Neuronal stem cell (in vitro differentiated cells): ENCODE results near the gene PNMA8C.
A peak's percentile ranks its signal among the peaks of the same experiment; 100 is the strongest.

Source experiments
- DNase-seq: peaks from one replicate; pipeline ENCODE4 v3.0.0-alpha.2; 2013; ENCODE audit warnings: low spot score
- H2AFZ ChIP-seq: one replicate; pipeline ENCODE4 v1.6.1; 2013; ENCODE audit warnings: mild to moderate bottlenecking, low read length, inconsistent platforms
- H2AK5ac ChIP-seq: 2 replicates; pipeline ENCODE4 v1.6.1; 2013; ENCODE audit warnings: low read depth, mild to moderate bottlenecking, inconsistent platforms, low read length, moderate library complexity, mixed read lengths
- H2BK120ac ChIP-seq: 2 replicates; pipeline ENCODE4 v1.6.1; 2013; ENCODE audit warnings: low read depth, mild to moderate bottlenecking, inconsistent platforms, low read length, moderate library complexity, mixed read lengths
- H2BK12ac ChIP-seq: one replicate; pipeline ENCODE4 v1.6.1; 2013; ENCODE audit warnings: low read length, inconsistent platforms
- H2BK15ac ChIP-seq: 2 replicates; pipeline ENCODE4 v1.6.1; 2013; ENCODE audit warnings: mild to moderate bottlenecking, low read length, inconsistent platforms, mixed read lengths
- H2BK5ac ChIP-seq: one replicate; pipeline ENCODE4 v1.6.1; 2013; ENCODE audit warnings: inconsistent platforms, mild to moderate bottlenecking, low read length, moderate library complexity
- H3K14ac ChIP-seq: one replicate; pipeline ENCODE4 v1.6.1; 2013; ENCODE audit warnings: low read length, inconsistent platforms
- H3K18ac ChIP-seq: 2 replicates; pipeline ENCODE4 v1.6.1; 2013; ENCODE audit warnings: low read length, inconsistent platforms
- H3K23ac ChIP-seq: 2 replicates; pipeline ENCODE4 v1.6.1; 2013; ENCODE audit warnings: low read depth, mild to moderate bottlenecking, mixed read lengths, low read length, inconsistent platforms; ENCODE audit not compliant: poor library complexity
- H3K27ac ChIP-seq: replicated peaks from 3 replicates; pipeline ENCODE4 v1.5.1; 2013; ENCODE audit warnings: low read length, inconsistent platforms
- H3K27me3 ChIP-seq, 3 experiments: 2 replicates each; pipeline ENCODE4 v1.6.1; 2013; ENCODE audit warnings: low read length in 3 of 3, mild to moderate bottlenecking in 2 of 3, inconsistent platforms in 1 of 3, low read depth in 1 of 3, mixed read lengths in 1 of 3, moderate library complexity in 1 of 3; ENCODE audit not compliant: control insufficient read depth in 3 of 3, insufficient read depth in 3 of 3
- H3K36me3 ChIP-seq, 2 donors: replicated peaks in 1 of 2; 2 replicates each; pipeline ENCODE4 v1.6.1; 2013; ENCODE audit warnings: low read length in 2 of 2; ENCODE audit not compliant: control insufficient read depth in 2 of 2, insufficient read depth in 2 of 2
- H3K4ac ChIP-seq: 2 replicates; pipeline ENCODE4 v1.6.1; 2013; ENCODE audit warnings: inconsistent platforms, mild to moderate bottlenecking, low read length, moderate library complexity
- H3K4me1 ChIP-seq, 2 donors: 1 replicate in 1 of 2; 2 replicates in 1 of 2; pipeline ENCODE4 v1.6.1; 2013; ENCODE audit warnings: low read length in 2 of 2, low read depth in 1 of 2; ENCODE audit not compliant: control insufficient read depth in 2 of 2, insufficient read depth in 1 of 2
- H3K4me2 ChIP-seq: one replicate; pipeline ENCODE4 v1.6.1; 2013; ENCODE audit warnings: mild to moderate bottlenecking, low read length, inconsistent platforms; ENCODE audit not compliant: insufficient read depth, poor library complexity, severe bottlenecking
- H3K4me3 ChIP-seq, 2 donors: 2 replicates each; pipeline ENCODE4 v1.5.1; 2013; ENCODE audit warnings: low read length in 2 of 2, mild to moderate bottlenecking in 2 of 2, inconsistent platforms in 1 of 2, moderate library complexity in 1 of 2
- H3K79me1 ChIP-seq: one replicate; pipeline ENCODE4 v1.6.1; 2013; ENCODE audit warnings: low read depth, mild to moderate bottlenecking, inconsistent platforms, low read length, moderate library complexity
- H3K9ac ChIP-seq: one replicate; pipeline ENCODE4 v1.6.1; 2013; ENCODE audit warnings: mild to moderate bottlenecking, low read depth, low read length, inconsistent platforms; ENCODE audit not compliant: poor library complexity
- H3K9me3 ChIP-seq, 2 donors: replicated peaks in 1 of 2; 2 replicates each; pipeline versions ENCODE3 to v1.6.1; 2013; ENCODE audit warnings: low read length in 2 of 2, mild to moderate bottlenecking in 2 of 2, inconsistent platforms in 1 of 2, low read depth in 1 of 2, mixed read lengths in 1 of 2, moderate library complexity in 1 of 2; ENCODE audit not compliant: control insufficient read depth in 2 of 2, insufficient read depth in 1 of 2
- H4K8ac ChIP-seq: one replicate; pipeline ENCODE4 v1.6.1; 2013; ENCODE audit warnings: low read depth, mild to moderate bottlenecking, inconsistent platforms, low read length, moderate library complexity
- H4K91ac ChIP-seq: one replicate; pipeline ENCODE4 v1.6.1; 2013; ENCODE audit warnings: low read length, low read depth, mild to moderate bottlenecking, inconsistent platforms; ENCODE audit not compliant: poor library complexity
- WGBS, 2 donors: extraction: QIAGEN DNeasy Blood & Tissue Kit; methylation state at CpG; one replicate each; pipeline ENCODE4 v1.1.7; 2013; ENCODE audit warnings: missing lambda C conversion rate in 2 of 2, mixed read lengths in 1 of 2; ENCODE audit not compliant: insufficient read length in 2 of 2, insufficient replicate concordance in 1 of 2; ENCODE audit errors: extremely low coverage in 2 of 2; 5-methylcytosine and 5-hydroxymethylcytosine counted together

PNMA8C gene

GRCh38 chr19:46408664-46409039, 20.1 kb downstream of the PNMA8C start:
- Histone ChIP-seq H2AK5ac (peak overlapping the region; percentile 88), H3K79me1 (peaks cover 7% of the 10 kb centered on the region), H3K36me3 (peaks cover 7 to 23% of the 10 kb centered on the region in 2 donors), H3K4ac (peak overlapping the region; percentile 77), H3K4me1 (peaks cover 30 to 34% of the 10 kb centered on the region in 2 donors), H3K4me3 (peak overlapping the region in 1 of 2 donors; percentile 37), H3K9me3 (peaks cover 0 to 1% of the 10 kb centered on the region in 2 donors), H3K27ac (peak overlapping the region; percentile 76), H2BK12ac (peak overlapping the region; percentile 95), H3K27me3 (peaks cover 0 to 66% (median 7%) of the 10 kb centered on the region in 3 experiments), H4K8ac (no peak overlapping the region), H3K4me2 (peak overlapping the region; percentile 44), H2BK120ac (no peak overlapping the region), H2AFZ (no peak overlapping the region), H2BK15ac (peak overlapping the region; percentile 79), H3K14ac (peak overlapping the region; percentile 90), H3K23ac (no peak overlapping the region), H4K91ac (peak overlapping the region; percentile 94), H3K9ac (peak overlapping the region; percentile 83), H3K18ac (peak overlapping the region; percentile 91), H2BK5ac (no peak overlapping the region)
- DNase-seq, result no peak
- WGBS, 2 donors, result no CpG with 5 or more reads among the region's 11 CpGs

- Histone ChIP-seq H3K79me1 (peaks cover 7% of the 10 kb centered on the region), H4K91ac (peak overlapping the region; percentile 94), H2AK5ac (peak overlapping the region; percentile 88), H3K27me3 (peaks cover 0 to 66% (median 7%) of the 10 kb centered on the region in 3 experiments), H3K27ac (peak overlapping the region; percentile 76), H3K4me2 (peak overlapping the region; percentile 44), H3K36me3 (peaks cover 7 to 23% of the 10 kb centered on the region in 2 donors), H3K9me3 (peaks cover 0 to 1% of the 10 kb centered on the region in 2 donors), H3K4ac (peak overlapping the region; percentile 77), H3K14ac (peak overlapping the region; percentile 90), H3K23ac (no peak overlapping the region), H3K4me3 (peak overlapping the region in 1 of 2 donors; percentile 37), H3K4me1 (peaks cover 30 to 36% of the 10 kb centered on the region in 2 donors), H2BK12ac (peak overlapping the region; percentile 95), H3K18ac (peak overlapping the region; percentile 91), H4K8ac (no peak overlapping the region), H2AFZ (no peak overlapping the region), H2BK120ac (no peak overlapping the region), H2BK15ac (peak overlapping the region; percentile 79), H3K9ac (peak overlapping the region; percentile 83), H2BK5ac (no peak overlapping the region)
- DNase-seq, result no peak
- WGBS, 2 donors, result no CpG with 5 or more reads among the region's 23 CpGs
Measured at GRCh38 chr19:46407856-46408663, 20.7 kb downstream of the PNMA8C start.

GRCh38 chr19:46406976-46407375, 21.8 kb downstream of the PNMA8C start:
- Histone ChIP-seq H3K18ac (peak overlapping the region; percentile 29), H2BK15ac (no peak overlapping the region), H4K8ac (no peak overlapping the region), H3K4me1 (peaks cover 29 to 36% of the 10 kb centered on the region in 2 donors), H3K27me3 (peaks cover 0 to 58% (median 2%) of the 10 kb centered on the region in 3 experiments), H2BK12ac (no peak overlapping the region), H3K79me1 (peaks cover 4% of the 10 kb centered on the region), H3K9me3 (peaks cover 0 to 1% of the 10 kb centered on the region in 2 donors), H3K4me3 (no peak overlapping the region), H3K4me2 (no peak overlapping the region), H2BK120ac (no peak overlapping the region), H2AFZ (no peak overlapping the region), H3K23ac (no peak overlapping the region), H3K4ac (no peak overlapping the region), H4K91ac (no peak overlapping the region), H3K36me3 (peaks cover 7 to 20% of the 10 kb centered on the region in 2 donors), H3K27ac (no peak overlapping the region), H3K14ac (no peak overlapping the region), H2BK5ac (no peak overlapping the region), H2AK5ac (no peak overlapping the region), H3K9ac (no peak overlapping the region)
- DNase-seq, result no peak
- no CpG with 5 or more reads among the region's 6 CpGs for WGBS, 2 donors

GRCh38 chr19:46404753-46405468, 23.8 kb downstream of the PNMA8C start:
- H3K14ac ChIP-seq, result peak overlapping the region; percentile 38
- H3K36me3 ChIP-seq, result peaks cover 0 to 2% of the 10 kb centered on the region in 2 donors
- H3K4me2 ChIP-seq, result peak overlapping the region; percentile 52
- H3K4me1 ChIP-seq, result peaks cover 25 to 34% of the 10 kb centered on the region in 2 donors
- no peak overlapping the region for H3K27ac ChIP-seq
- H3K4ac ChIP-seq, result peak overlapping the region; percentile 53
- H2BK12ac ChIP-seq, result peak overlapping the region; percentile 41
- peak overlapping the region; percentile 96 for H3K18ac ChIP-seq
- no peak overlapping the region for H3K4me3 ChIP-seq
- H3K79me1 ChIP-seq, result peaks cover 2% of the 10 kb centered on the region
- H2BK15ac ChIP-seq, result peak overlapping the region; percentile 79
- no peak overlapping the region for H4K8ac ChIP-seq
- H3K9me3 ChIP-seq, result peaks cover 0 to 1% of the 10 kb centered on the region in 2 donors
- WGBS, 2 donors, result no CpG with 5 or more reads among the region's 41 CpGs
- DNase-seq, result no peak
- H2AFZ ChIP-seq, result peak overlapping the region; percentile 82
- H2BK5ac ChIP-seq, result no peak overlapping the region
- no peak overlapping the region for H3K9ac ChIP-seq
- H2AK5ac ChIP-seq, result peak overlapping the region; percentile 96
- H2BK120ac ChIP-seq, result peak overlapping the region; percentile 9
- H4K91ac ChIP-seq, result no peak overlapping the region
- H3K23ac ChIP-seq, result peak overlapping the region; percentile 91
- H3K27me3 ChIP-seq, result peaks cover 0 to 46% (median 2%) of the 10 kb centered on the region in 3 experiments
